H1 (cell line): Measurements from ENCODE around the gene PTCH1. TPM values are rescaled to one million over a fixed set of nuclear protein-coding genes. Genes with fewer than 3 reads are reported as not detected.
A peak's percentile ranks its signal among the peaks of the same experiment; 100 is the strongest.

Source experiments
- CTCF ChIA-PET: fragments of 300-600 bp; sonication (Branson Sonifier 250); formaldehyde crosslinking; loops from one replicate; lab custom pipeline; 2021; ENCODE audit not compliant: partially characterized antibody; lab: Charles Lee
- POLR2A ChIA-PET: fragments of 300-600 bp; sonication (Branson Sonifier 250); formaldehyde crosslinking; loops from one replicate; lab custom pipeline; 2021; ENCODE audit warnings: inconsistent platforms; ENCODE audit not compliant: partially characterized antibody; lab: Charles Lee
- DNase-seq, 2 experiments: peaks; one replicate each; pipeline versions ENCODE4 v3.0.0 to v3.0.0-alpha.2; 2010 to 2022; ENCODE audit warnings: low spot score in 2 of 2, low read depth in 1 of 2, mixed read lengths in 1 of 2
- FAIRE-seq: peaks from 2 replicates; lab custom pipeline; 2011; peaks lifted over from hg19 to GRCh38; lab: Jason Lieb, UNC
- H2AFZ ChIP-seq: 2 replicates; pipeline ENCODE4 v1.8.1; 2012; ENCODE audit warnings: low read length, inconsistent platforms
- H2AK5ac ChIP-seq: 2 replicates; pipeline ENCODE4 v1.6.1; 2013; ENCODE audit warnings: low read depth, low read length
- H2BK120ac ChIP-seq: replicated peaks from 2 replicates; pipeline ENCODE3; 2013; ENCODE audit warnings: low read depth, low read length, inconsistent platforms
- H2BK12ac ChIP-seq: 2 replicates; pipeline ENCODE4 v1.6.1; 2013; ENCODE audit warnings: low read depth, low read length
- H2BK15ac ChIP-seq: 2 replicates; pipeline ENCODE4 v1.6.1; 2013; ENCODE audit warnings: low read length
- H2BK20ac ChIP-seq: 2 replicates; pipeline ENCODE4 v1.6.1; 2013; ENCODE audit warnings: low read length
- H2BK5ac ChIP-seq: 2 replicates; pipeline ENCODE4 v1.6.1; 2013; ENCODE audit warnings: low read depth, low read length
- H3K14ac ChIP-seq: 2 replicates; pipeline ENCODE4 v1.6.1; 2013; ENCODE audit warnings: inconsistent platforms; ENCODE audit not compliant: insufficient read length
- H3K18ac ChIP-seq: 2 replicates; pipeline ENCODE4 v1.6.1; 2013; ENCODE audit warnings: low read length; ENCODE audit errors: extremely low read depth
- H3K23ac ChIP-seq: 2 replicates; pipeline ENCODE4 v1.6.1; 2013; ENCODE audit warnings: inconsistent platforms; ENCODE audit not compliant: insufficient read length
- H3K23me2 ChIP-seq: 2 replicates; pipeline ENCODE4 v1.6.1; 2013; ENCODE audit warnings: low read depth, low read length
- H3K27ac ChIP-seq: 2 replicates; pipeline ENCODE4 v1.6.1; 2011; ENCODE audit warnings: low read depth, low read length, inconsistent platforms
- H3K27me3 ChIP-seq, 4 experiments: replicated peaks in 1 of 4; 1 replicate in 1 of 4; 2 replicates in 3 of 4; pipeline versions ENCODE4 v1.6.1 to v1.8.1; 2011 to 2013; ENCODE audit warnings: low read length in 3 of 4, mild to moderate bottlenecking in 3 of 4, inconsistent platforms in 2 of 4, mixed read lengths in 2 of 4, moderate library complexity in 1 of 4; ENCODE audit not compliant: control insufficient read depth in 3 of 4, insufficient read depth in 3 of 4; ENCODE audit errors: extremely low read depth in 1 of 4
- H3K36me3 ChIP-seq, 4 experiments: 2 replicates each; pipeline versions ENCODE4 v1.6.1 to v1.8.1; 2011 to 2013; ENCODE audit warnings: mild to moderate bottlenecking in 4 of 4, low read length in 3 of 4, moderate library complexity in 2 of 4, control low read depth in 1 of 4, inconsistent platforms in 1 of 4; ENCODE audit not compliant: insufficient read depth in 4 of 4, control insufficient read depth in 2 of 4
- H3K4ac ChIP-seq: replicated peaks from 2 replicates; pipeline ENCODE3; 2013; ENCODE audit warnings: low read length, low read depth, mixed read lengths, inconsistent platforms; ENCODE audit not compliant: insufficient read length
- H3K4me1 ChIP-seq, 4 experiments: replicated peaks in 1 of 4; 1 replicate in 1 of 4; 2 replicates in 3 of 4; pipeline versions ENCODE4 v1.6.1 to v1.8.1; 2011 to 2013; ENCODE audit warnings: low read length in 3 of 4, inconsistent platforms in 2 of 4, mixed read lengths in 1 of 4; ENCODE audit not compliant: insufficient read depth in 4 of 4, control insufficient read depth in 3 of 4
- H3K4me2 ChIP-seq, 2 experiments: 2 replicates each; pipeline versions ENCODE4 v1.6.1 to v1.8.1; 2011 to 2013; ENCODE audit warnings: low read depth in 2 of 2, low read length in 2 of 2, control low read depth in 1 of 2, inconsistent platforms in 1 of 2, mild to moderate bottlenecking in 1 of 2; ENCODE audit not compliant: insufficient read depth in 1 of 2
- H3K4me3 ChIP-seq, 4 experiments: fragments of 200-600, 300-600 bp in 1 of 4; sonication (generic), shearing (Covaris generic), sonication (Bioruptor Twin) in 1 of 4; 2 replicates each; pipeline versions ENCODE4 v1.5.1 to v1.8.1; 2011 to 2016; ENCODE audit warnings: low read length in 4 of 4, low read depth in 3 of 4, control low read depth in 2 of 4, inconsistent platforms in 2 of 4, mild to moderate bottlenecking in 2 of 4, mixed read lengths in 1 of 4, moderate library complexity in 1 of 4; ENCODE audit not compliant: insufficient read depth in 2 of 4; ENCODE audit errors: extremely low read depth in 1 of 4
- H3K56ac ChIP-seq: replicated peaks from 2 replicates; pipeline ENCODE3; 2013; ENCODE audit warnings: low read depth, mild to moderate bottlenecking, mixed read lengths, low read length, inconsistent platforms; ENCODE audit not compliant: insufficient read length
- H3K79me1 ChIP-seq: 2 replicates; pipeline ENCODE4 v1.6.1; 2013; ENCODE audit warnings: low read depth, low read length, control low read depth
- H3K79me2 ChIP-seq, 2 experiments: 2 replicates each; pipeline versions ENCODE4 v1.6.1 to v1.8.1; 2012 to 2013; ENCODE audit warnings: low read length in 2 of 2, mild to moderate bottlenecking in 2 of 2, inconsistent platforms in 1 of 2; ENCODE audit not compliant: insufficient read depth in 2 of 2, control insufficient read depth in 1 of 2
- H3K9ac ChIP-seq, 4 experiments: replicated peaks in 1 of 4; 1 replicate in 1 of 4; 2 replicates in 3 of 4; pipeline versions ENCODE4 v1.6.1 to v1.8.1; 2011 to 2013; ENCODE audit warnings: low read depth in 3 of 4, low read length in 3 of 4, control low read depth in 2 of 4, mild to moderate bottlenecking in 2 of 4, moderate library complexity in 2 of 4, inconsistent platforms in 1 of 4; ENCODE audit errors: extremely low read depth in 1 of 4
- H3K9me3 ChIP-seq, 2 experiments: 2 replicates each; pipeline versions ENCODE4 v1.6.1 to v1.8.1; 2012 to 2013; ENCODE audit warnings: mild to moderate bottlenecking in 2 of 2, moderate library complexity in 2 of 2, control low read depth in 1 of 2, inconsistent platforms in 1 of 2, low read depth in 1 of 2, low read length in 1 of 2, mixed read lengths in 1 of 2; ENCODE audit not compliant: insufficient read depth in 2 of 2
- H4K20me1 ChIP-seq, 2 experiments: replicated peaks in 1 of 2; 2 replicates each; pipeline versions ENCODE3 to v1.8.1; 2011 to 2013; ENCODE audit warnings: inconsistent platforms in 2 of 2, low read length in 2 of 2, mild to moderate bottlenecking in 1 of 2; ENCODE audit not compliant: insufficient read depth in 2 of 2, control insufficient read depth in 1 of 2
- H4K5ac ChIP-seq: 2 replicates; pipeline ENCODE4 v1.6.1; 2013; ENCODE audit warnings: low read length, low read depth, mixed read lengths, inconsistent platforms; ENCODE audit not compliant: insufficient read length
- H4K8ac ChIP-seq: 2 replicates; pipeline ENCODE4 v1.8.0; 2013; ENCODE audit warnings: mild to moderate bottlenecking, moderate library complexity, low read length, inconsistent platforms; ENCODE audit not compliant: insufficient read depth; ENCODE audit errors: extremely low read depth
- H4K91ac ChIP-seq: replicated peaks from 2 replicates; pipeline ENCODE3; 2013; ENCODE audit warnings: low read length, mixed read lengths, inconsistent platforms; ENCODE audit not compliant: insufficient read length
- CEBPB ChIP-seq: IDR thresholded peaks from 2 replicates; pipeline ENCODE4 v1.6.1; 2012; ENCODE audit warnings: low read depth, low read length
- SAP30 ChIP-seq: fragments of 300-600 bp; sonication (generic); IDR thresholded peaks from 2 replicates; pipeline ENCODE4 v1.7.1; 2012; ENCODE audit warnings: low read length, moderate library complexity, mild to moderate bottlenecking, inconsistent platforms; ENCODE audit not compliant: insufficient read depth, insufficient replicate concordance
- WGBS, 2 experiments: shearing (Covaris generic) in 1 of 2; methylation state at CpG; one replicate each; pipeline versions ENCODE4 v1.1.6 to v1.1.7; 2013 to 2015; ENCODE audit warnings: low lambda C conversion rate in 2 of 2, mixed read lengths in 2 of 2, inconsistent platforms in 1 of 2, low coverage in 1 of 2, missing lambda C conversion rate in 1 of 2; ENCODE audit not compliant: insufficient replicate concordance in 2 of 2, insufficient coverage in 1 of 2, insufficient read length in 1 of 2; ENCODE audit errors: extremely low coverage in 1 of 2, missing lambda C conversion rate in 1 of 2; 5-methylcytosine and 5-hydroxymethylcytosine counted together
- polyA plus RNA-seq, 7 experiments: library from polyadenylated mRNA; depleted of rRNA in 3 of 7; stranded (reverse) in 5 of 7; unstranded in 2 of 7; fragments of >200 nt in 5 of 7; fragments of 200-250 nt in 2 of 7; gene quantifications; 1 replicate in 5 of 7; 2 replicates in 1 of 7; 4 replicates in 1 of 7; pipeline versions ENCODE4 v1.2.1 to v1.2.3, GENCODE V29; 2011 to 2013; ENCODE audit warnings: missing spikeins in 2 of 7, mixed read lengths in 2 of 7
- total RNA-seq: library from RNA; stranded (reverse); fragmentation: NEBNext Ultra II Directional; extraction: Animal tissue kit (Norgen Biotek cat#: 25700); gene quantifications from 2 replicates; pipeline ENCODE4 v1.2.1, GENCODE V29; 2021

The PTCH1 gene
- total and polyA plus RNA-seq, 2 of the 8 experiments (the other 6 are each of a cell fraction or from before 2014, with no cell fraction given): 6.4 to 34.1 TPM

DNA sequence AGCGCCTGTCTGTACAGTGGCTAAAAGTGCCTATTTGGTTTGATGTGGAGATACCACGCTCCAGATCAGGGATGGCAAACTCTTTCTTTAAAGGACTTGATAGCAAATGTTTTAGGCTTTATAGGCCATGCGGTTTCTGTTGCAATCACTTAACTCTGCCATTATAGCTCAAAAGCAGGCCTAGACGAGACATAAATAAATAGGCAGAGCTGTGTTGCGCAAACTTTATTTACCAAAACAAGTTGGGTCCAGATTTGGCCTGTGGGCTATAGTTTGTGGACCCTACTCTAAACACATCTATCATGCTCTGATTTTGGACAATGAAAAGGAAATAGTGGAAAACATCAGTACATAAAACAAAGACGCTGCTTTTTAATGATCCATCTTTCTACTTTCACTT, 79.2 kb downstream of the PTCH1 start:
- Histone ChIP-seq H3K9ac (no peak overlapping the region; a peak in 1 of 7 replicates), H3K23me2 (no peaks in the 10 kb centered on the region; the same call in 1 of the 2 replicates), H3K27me3 (no peaks in the 10 kb centered on the region), H3K14ac (no peak overlapping the region), H4K8ac (no peak overlapping the region), H2BK5ac (no peak overlapping the region), H3K4me3 (no peak overlapping the region), H3K18ac (no peak overlapping the region), H3K36me3 (no peaks in the 10 kb centered on the region), H3K27ac (no peak overlapping the region), H4K5ac (no peak overlapping the region), H3K9me3 (no peaks in the 10 kb centered on the region), H3K4me1 (peaks cover 0 to 7% (median 2%) of the 10 kb centered on the region in 4 experiments; a peak in 5 of 7 replicates), H2AK5ac (no peak overlapping the region), H3K23ac (no peak overlapping the region), H2AFZ (no peak overlapping the region), H3K79me2 (no peaks in the 10 kb centered on the region), H3K79me1 (no peaks in the 10 kb centered on the region), H2BK15ac (no peak overlapping the region), H4K20me1 (no peaks in the 10 kb centered on the region), H2BK12ac (no peak overlapping the region), H4K91ac (no peak overlapping the region), H3K4me2 (no peak overlapping the region), H2BK120ac (no peak overlapping the region), H3K56ac (no peak overlapping the region), H2BK20ac (no peak overlapping the region), H3K4ac (no peak overlapping the region)
- peak; percentile 5; the same call in 1 of the 2 replicates for TF ChIP-seq CEBPB
- no peak for TF ChIP-seq SAP30
- 80% methylated on average over 6 of the region's 6 CpGs; no CpG with 5 or more reads in 1 of the 2 experiments for WGBS, 2 experiments
- DNase-seq (no peak), FAIRE-seq (no peak)
- CTCF ChIA-PET: no interaction called here
- POLR2A ChIA-PET: no interaction called here
